SU-DHL-6 (cell line): ENCODE data around the gene GPR12.

Source experiments
- H2AFZ ChIP-seq: fragments of 200-600 bp; sonication (generic); 2 replicates; pipeline ENCODE4 v1.6.1; 2014; ENCODE audit warnings: low read depth, mild to moderate bottlenecking, moderate library complexity, mixed read lengths, antibody characterized with exemption, low read length; ENCODE audit not compliant: severe bottlenecking
- H3F3A ChIP-seq: fragments of 200-600 bp; shearing (Covaris generic); 2 replicates; pipeline ENCODE4 v1.6.0; 2016; ENCODE audit warnings: antibody characterized with exemption, mild to moderate bottlenecking; ENCODE audit not compliant: insufficient read depth
- H3K27ac ChIP-seq: fragments of 200-600 bp; sonication (generic); 2 replicates; pipeline ENCODE4 v1.5.1; 2016; ENCODE audit warnings: low read depth, mild to moderate bottlenecking, low read length, moderate library complexity, mixed read lengths
- H3K27me3 ChIP-seq: fragments of 200-600 bp; sonication (generic), shearing (Covaris generic); 2 replicates; pipeline ENCODE4 v1.6.0; 2014; ENCODE audit warnings: mild to moderate bottlenecking, low read length
- H3K36me3 ChIP-seq: fragments of 200-600 bp; sonication (generic); 2 replicates; pipeline ENCODE4 v1.6.1; 2014; ENCODE audit warnings: mild to moderate bottlenecking, low read length, mixed read lengths
- H3K4me2 ChIP-seq: fragments of 300-600, 200-600 bp; shearing (Covaris generic), sonication (generic); 2 replicates; pipeline ENCODE4 v1.6.0; 2014; ENCODE audit warnings: low read length, low read depth, mild to moderate bottlenecking; ENCODE audit not compliant: poor library complexity, severe bottlenecking
- H3K4me3 ChIP-seq: fragments of 200-600 bp; sonication (generic); 2 replicates; pipeline ENCODE4 v1.5.1; 2014; ENCODE audit warnings: antibody characterized with exemption, low read length, mild to moderate bottlenecking, mixed read lengths; ENCODE audit not compliant: insufficient read depth, poor library complexity, severe bottlenecking
- H3K79me2 ChIP-seq: fragments of 200-600 bp; sonication (generic); 2 replicates; pipeline ENCODE4 v1.6.1; 2014; ENCODE audit warnings: mild to moderate bottlenecking, low read length, moderate library complexity; ENCODE audit not compliant: insufficient read depth
- H3K9ac ChIP-seq: fragments of 200-600 bp; sonication (generic); 2 replicates; pipeline ENCODE4 v1.7.0; 2014; ENCODE audit warnings: mild to moderate bottlenecking, low read length
- H3K9me2 ChIP-seq: fragments of 200-600 bp; sonication (generic); replicated peaks from 2 replicates; pipeline ENCODE4 v1.6.1; 2014; ENCODE audit warnings: low read length; ENCODE audit not compliant: insufficient read depth
- H3K9me3 ChIP-seq: fragments of 200-600 bp; sonication (generic); 2 replicates; pipeline ENCODE4 v1.6.1; 2014; ENCODE audit warnings: low read length, mixed read lengths; ENCODE audit not compliant: insufficient read depth
- H4K20me1 ChIP-seq: fragments of 200-600 bp; sonication (generic); 2 replicates; pipeline ENCODE4 v1.6.1; 2014; ENCODE audit warnings: low read depth, mild to moderate bottlenecking, antibody characterized with exemption, low read length, moderate library complexity, mixed read lengths
- EZH2phosphoT487 ChIP-seq: fragments of 200-600 bp; sonication (generic), shearing (Covaris generic); conservative IDR thresholded peaks from 2 replicates; pipeline ENCODE4 v1.6.1; 2018; ENCODE audit warnings: mild to moderate bottlenecking, antibody characterized with exemption, low read length, moderate library complexity, mixed read lengths
- TF ChIP-seq, protein P1 (sequence below): fragments of 200-600 bp; sonication (generic); IDR thresholded peaks from one replicate; pipeline ENCODE4 v1.5.1; 2017; ENCODE audit warnings: antibody characterized with exemption, mild to moderate bottlenecking, low read length, moderate library complexity; ENCODE audit not compliant: insufficient read depth, poor library complexity, severe bottlenecking

The GPR12 gene

DNA sequence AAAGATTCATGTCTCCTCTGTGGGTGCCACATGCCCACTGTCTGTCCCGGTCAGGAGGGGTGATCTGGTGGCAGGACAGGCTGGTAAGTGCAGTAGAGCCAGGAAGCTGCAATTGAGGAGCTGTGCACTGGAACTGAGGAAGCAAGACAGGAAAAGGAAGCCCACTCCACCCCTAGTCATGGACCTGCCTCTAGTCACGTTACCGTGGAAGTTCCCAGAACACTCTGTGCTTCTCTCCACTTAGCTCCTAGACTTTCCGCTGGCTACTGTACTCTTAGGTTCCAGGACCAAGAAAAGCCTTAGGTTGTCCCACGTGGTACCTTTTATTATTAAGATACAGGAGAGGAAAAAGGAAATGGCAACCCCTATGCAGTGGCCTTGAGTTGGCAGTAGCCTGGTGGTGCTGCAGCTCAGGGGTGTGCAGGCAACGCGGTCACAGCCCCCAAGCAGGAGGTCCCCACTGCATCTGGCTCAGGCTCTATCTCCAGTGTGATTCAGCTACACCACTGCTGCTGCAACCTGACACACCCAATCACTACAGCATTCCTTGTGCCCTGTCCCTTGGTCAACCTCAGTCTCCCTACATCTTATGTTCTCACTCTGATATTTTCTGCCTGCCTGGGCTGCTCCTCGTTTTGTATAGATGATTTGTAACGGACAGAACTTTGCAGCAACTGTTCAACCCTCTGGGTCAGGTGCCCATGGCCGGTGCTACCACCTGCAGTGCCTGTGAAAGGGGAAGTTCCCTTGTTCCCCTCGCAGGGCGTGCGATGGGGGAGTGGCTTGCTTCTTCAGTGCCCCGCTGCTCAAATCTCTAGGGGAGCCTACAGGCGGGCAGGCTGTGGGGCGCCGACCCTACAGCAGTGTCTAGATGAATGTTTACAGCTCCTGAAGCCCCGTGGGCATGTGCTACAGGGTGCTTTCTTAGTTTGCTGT lies 24.4 kb upstream of the GPR12 start:
- Histone ChIP-seq H3K9me2 (no peaks in the 10 kb centered on the region), H3K27ac (peak overlapping the region; percentile 88), H3K9ac (peak overlapping the region; percentile 61), H4K20me1 (no peaks in the 10 kb centered on the region), H2AFZ (peak overlapping the region; percentile 76), H3K4me2 (peak overlapping the region; percentile 77), H3K9me3 (no peaks in the 10 kb centered on the region), H3K4me3 (peak overlapping the region; percentile 52), H3K27me3 (no peaks in the 10 kb centered on the region), H3K79me2 (no peaks in the 10 kb centered on the region), H3K36me3 (no peaks in the 10 kb centered on the region), H3F3A (peaks cover 12% of the 10 kb centered on the region; the same call in 1 of the 2 replicates)
- TF ChIP-seq EZH2phosphoT487 = no peak
- TF ChIP-seq, protein P1, sequence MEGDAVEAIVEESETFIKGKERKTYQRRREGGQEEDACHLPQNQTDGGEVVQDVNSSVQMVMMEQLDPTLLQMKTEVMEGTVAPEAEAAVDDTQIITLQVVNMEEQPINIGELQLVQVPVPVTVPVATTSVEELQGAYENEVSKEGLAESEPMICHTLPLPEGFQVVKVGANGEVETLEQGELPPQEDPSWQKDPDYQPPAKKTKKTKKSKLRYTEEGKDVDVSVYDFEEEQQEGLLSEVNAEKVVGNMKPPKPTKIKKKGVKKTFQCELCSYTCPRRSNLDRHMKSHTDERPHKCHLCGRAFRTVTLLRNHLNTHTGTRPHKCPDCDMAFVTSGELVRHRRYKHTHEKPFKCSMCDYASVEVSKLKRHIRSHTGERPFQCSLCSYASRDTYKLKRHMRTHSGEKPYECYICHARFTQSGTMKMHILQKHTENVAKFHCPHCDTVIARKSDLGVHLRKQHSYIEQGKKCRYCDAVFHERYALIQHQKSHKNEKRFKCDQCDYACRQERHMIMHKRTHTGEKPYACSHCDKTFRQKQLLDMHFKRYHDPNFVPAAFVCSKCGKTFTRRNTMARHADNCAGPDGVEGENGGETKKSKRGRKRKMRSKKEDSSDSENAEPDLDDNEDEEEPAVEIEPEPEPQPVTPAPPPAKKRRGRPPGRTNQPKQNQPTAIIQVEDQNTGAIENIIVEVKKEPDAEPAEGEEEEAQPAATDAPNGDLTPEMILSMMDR = no peak

DNA sequence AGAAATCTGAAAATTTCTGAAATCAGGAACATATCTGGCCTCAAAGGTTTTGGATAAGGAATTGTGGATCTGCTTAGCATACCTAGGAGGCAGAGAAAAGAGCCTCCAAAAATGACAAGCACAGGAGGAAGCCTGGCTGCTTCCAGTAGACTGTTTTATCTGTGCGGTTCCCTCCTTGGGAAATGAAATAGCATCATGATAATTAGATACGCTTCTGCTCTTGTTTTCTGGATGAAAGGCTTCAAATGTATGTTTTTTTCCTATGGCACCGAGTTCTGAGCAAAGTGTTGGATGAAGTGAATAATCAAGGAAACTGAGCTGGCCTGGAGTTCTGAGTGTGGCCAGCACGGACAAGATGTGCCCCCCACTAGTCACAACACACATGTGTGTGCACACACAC lies 19.8 kb upstream of the GPR12 start:
- Histone ChIP-seq H3K36me3 (no peaks in the 10 kb centered on the region), H3K27me3 (no peaks in the 10 kb centered on the region), H3F3A (peaks cover 5% of the 10 kb centered on the region; the same call in 1 of the 2 replicates), H4K20me1 (no peaks in the 10 kb centered on the region), H2AFZ (no peak overlapping the region), H3K4me2 (no peak overlapping the region), H3K79me2 (no peaks in the 10 kb centered on the region), H3K9me2 (no peaks in the 10 kb centered on the region), H3K9me3 (no peaks in the 10 kb centered on the region), H3K27ac (no peak overlapping the region), H3K9ac (no peak overlapping the region), H3K4me3 (no peak overlapping the region)
- TF ChIP-seq, protein P1 = no peak
- no peak for TF ChIP-seq EZH2phosphoT487

DNA sequence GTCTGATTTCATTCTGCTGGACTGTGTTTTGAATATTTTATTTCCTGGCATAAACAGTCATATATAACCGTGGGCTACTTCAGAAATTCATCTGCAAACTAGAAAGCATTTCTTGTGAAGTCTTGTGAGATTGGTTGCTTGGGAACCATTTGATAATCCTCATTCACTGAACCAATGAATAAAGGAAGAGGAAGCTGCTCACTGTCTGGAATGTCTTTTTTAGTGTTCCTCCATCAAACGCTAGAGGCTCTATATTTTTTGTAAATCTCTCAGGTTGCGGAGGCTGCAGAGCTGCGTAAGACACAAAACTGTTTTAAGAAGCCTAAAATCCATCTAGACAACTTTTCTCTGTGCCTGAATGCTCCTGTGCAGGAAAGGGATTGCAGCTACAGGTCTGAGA lies 18.7 kb upstream of the GPR12 start:
- Histone ChIP-seq H3K9me2 (no peaks in the 10 kb centered on the region), H3K36me3 (no peaks in the 10 kb centered on the region), H3F3A (peaks cover 4% of the 10 kb centered on the region; the same call in 1 of the 2 replicates), H3K9me3 (no peaks in the 10 kb centered on the region), H3K4me2 (no peak overlapping the region), H3K4me3 (no peak overlapping the region), H3K27me3 (no peaks in the 10 kb centered on the region), H2AFZ (no peak overlapping the region), H3K9ac (no peak overlapping the region), H3K27ac (no peak overlapping the region), H3K79me2 (no peaks in the 10 kb centered on the region), H4K20me1 (no peaks in the 10 kb centered on the region)
- no peak for TF ChIP-seq EZH2phosphoT487
- TF ChIP-seq, protein P1 = no peak
